Hepatic stellate cell (primary cell): ENCODE measurements around the gene INSL3.
"Not testable (repeated sequence)": the region's sequence is repeated elsewhere in the genome, so short reads cannot be mapped to it uniquely, and the experiment has no call there.

Source experiments
- DNase-seq: peaks from one replicate; pipeline ENCODE4 v3.0.0; 2011; ENCODE audit warnings: low spot score

INSL3 gene

GRCh38 chr19:17812099-17812498, 9.2 kb downstream of the INSL3 start:
- DNase-seq = no peak

DNA sequence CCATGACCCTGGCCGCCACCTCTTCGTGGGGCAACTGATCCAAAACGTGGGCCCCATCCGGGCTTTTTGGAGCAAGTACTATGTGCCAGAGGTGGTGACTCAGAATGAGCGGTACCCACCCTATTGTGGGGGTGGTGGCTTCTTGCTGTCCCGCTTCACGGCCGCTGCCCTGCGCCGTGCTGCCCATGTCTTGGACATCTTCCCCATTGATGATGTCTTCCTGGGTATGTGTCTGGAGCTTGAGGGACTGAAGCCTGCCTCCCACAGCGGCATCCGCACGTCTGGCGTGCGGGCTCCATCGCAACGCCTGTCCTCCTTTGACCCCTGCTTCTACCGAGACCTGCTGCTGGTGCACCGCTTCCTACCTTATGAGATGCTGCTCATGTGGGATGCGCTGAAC, 9.6 kb downstream of the INSL3 start:
- DNase-seq = no peak

GRCh38 chr19:17811103-17811502, 10.2 kb downstream of the INSL3 start:
- DNase-seq = no peak

DNA sequence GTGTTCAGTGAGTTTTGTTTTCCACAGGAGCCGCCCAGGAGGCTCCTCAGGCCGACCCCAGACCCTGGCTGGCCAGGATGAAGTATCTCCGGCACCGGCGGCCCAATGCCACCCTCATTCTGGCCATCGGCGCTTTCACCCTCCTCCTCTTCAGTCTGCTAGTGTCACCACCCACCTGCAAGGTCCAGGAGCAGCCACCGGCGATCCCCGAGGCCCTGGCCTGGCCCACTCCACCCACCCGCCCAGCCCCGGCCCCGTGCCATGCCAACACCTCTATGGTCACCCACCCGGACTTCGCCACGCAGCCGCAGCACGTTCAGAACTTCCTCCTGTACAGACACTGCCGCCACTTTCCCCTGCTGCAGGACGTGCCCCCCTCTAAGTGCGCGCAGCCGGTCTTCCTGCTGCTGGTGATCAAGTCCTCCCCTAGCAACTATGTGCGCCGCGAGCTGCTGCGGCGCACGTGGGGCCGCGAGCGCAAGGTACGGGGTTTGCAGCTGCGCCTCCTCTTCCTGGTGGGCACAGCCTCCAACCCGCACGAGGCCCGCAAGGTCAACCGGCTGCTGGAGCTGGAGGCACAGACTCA, 13.5 kb downstream of the INSL3 start:
- no peak for DNase-seq

DNA sequence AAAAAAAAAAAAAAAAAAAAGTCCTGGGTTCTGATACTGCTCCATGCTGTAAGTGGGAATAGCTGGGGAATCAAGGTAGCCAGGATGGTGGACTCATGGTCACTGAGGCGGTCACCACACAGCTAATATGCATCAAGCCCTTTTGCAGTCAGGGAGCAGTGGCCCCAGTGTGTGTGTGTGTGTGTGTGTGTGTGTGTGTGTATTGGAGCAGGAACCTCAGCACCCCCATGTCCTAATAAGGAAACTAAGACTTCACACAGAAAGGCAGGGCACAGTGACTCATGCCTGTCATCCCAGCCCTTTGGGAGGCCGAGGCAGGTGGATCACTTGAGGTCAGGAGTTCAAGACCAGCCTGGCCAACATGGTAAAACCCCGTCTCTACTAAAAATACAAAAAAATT, 14.4 kb downstream of the INSL3 start:
- no peak for DNase-seq

DNA sequence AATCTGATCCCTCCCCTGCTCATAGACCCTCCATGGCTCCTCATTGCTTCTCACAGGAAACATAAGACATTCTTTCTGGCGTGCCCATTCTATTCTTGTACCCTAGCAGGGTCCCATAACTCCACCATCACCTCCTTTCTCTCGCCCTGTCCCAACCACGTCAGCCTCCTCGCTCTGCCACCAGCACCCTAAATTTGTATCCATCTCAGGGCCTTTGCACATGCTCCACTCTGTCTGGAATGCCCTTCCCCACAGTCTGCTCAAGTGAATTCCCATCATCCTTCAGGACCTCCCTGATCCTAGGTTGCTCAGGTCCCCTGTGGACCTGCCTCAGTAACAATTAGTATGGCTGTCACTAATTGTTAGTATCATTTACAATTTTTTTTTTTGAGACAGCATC, 15.9 kb downstream of the INSL3 start:
- no peak for DNase-seq

- no peak for DNase-seq
These were observed 17.9 kb downstream of the INSL3 start for GRCh38 chr19:17803264-17803896.

- no peak for DNase-seq
These were observed 19.0 kb downstream of the INSL3 start for GRCh38 chr19:17802137-17802858.

DNA sequence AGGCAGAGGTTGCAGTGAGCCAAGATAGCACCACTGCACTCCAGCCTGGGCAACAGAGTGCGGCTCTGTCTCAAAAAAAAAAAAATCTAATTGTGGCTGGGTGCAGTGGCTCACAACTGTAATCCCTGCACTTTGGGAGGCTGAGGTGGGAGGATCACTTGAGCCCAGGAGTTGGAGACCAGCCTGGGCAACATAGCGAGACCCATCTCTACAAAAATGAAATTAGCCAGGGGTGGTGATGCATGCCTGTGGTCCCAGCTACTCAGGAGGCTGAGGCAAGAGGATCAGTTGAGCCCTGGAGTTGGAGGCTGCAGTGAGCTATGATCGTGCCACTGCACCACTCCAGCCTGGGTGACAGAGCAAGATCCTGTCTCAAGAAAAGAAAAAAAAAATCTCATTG, 22.7 kb downstream of the INSL3 start:
- DNase-seq = not testable (repeated sequence)

DNA sequence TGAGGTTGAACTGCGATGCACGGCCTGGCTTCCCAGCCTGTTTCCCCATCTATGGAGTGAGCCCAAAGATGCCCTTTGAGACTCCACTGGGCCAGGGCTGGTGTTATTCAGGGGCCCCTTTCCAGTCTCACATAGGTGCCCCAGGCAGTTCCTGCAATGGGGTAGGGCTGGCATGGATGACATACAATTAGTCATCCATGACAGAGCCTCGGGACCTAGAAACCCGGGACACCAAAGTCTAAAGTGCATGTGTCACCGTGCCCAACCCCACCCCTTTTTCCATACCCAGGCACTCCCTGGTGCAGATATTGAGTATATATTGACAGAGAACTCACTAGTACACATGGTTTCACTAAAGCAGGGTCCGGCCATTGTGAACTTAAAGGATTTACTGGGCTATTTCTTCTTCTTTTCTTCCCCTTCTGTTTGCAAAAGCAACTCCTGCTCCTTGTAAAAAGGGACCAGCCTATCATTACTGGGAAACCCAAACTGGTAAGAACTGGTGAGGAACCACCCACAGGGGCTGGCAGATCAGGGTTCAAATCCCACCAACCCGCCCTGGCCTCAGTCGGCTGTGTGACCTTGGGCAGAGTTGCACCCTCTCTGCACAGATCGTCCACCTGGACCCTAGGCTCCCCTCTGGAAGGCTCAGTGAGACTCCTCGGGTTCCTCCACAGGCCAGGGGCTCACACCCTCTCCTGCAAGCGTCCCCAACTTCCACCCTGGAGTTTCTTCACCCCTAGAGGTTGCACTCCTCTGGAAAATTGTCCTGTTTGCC, 23.7 kb downstream of the INSL3 start:
- no peak for DNase-seq

GRCh38 chr19:17796838-17797423, 24.4 kb downstream of the INSL3 start:
- no peak for DNase-seq

GRCh38 chr19:17796013-17796837, 25.1 kb downstream of the INSL3 start:
- DNase-seq = no peak

DNA sequence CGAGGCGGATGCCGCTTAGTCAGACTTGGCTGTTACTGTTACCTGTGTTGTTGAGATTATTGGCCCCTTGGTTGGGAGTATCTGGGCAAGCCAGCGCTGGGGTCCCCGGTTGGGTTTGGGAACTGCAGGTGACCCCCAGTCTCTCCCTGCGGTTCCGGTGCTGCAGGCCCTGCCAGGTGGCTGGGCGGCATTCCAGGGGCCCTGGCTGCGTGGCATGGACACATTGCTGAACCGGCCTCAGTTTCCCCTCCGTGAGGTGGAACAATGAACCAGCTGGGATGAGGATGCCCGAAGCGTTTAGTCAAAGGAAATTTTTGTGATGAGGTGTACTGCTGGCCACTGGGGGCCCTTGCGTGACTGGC, 25.8 kb downstream of the INSL3 start:
- no peak for DNase-seq

- no peak for DNase-seq
These were observed 26.4 kb downstream of the INSL3 start, which contains the start of gene B3GNT3 for GRCh38 chr19:17794731-17795494. TSS of gene B3GNT3 (plus strand) at chr19:17795138. CDS start at chr19:17807808, 12,670 bp downstream.

GRCh38 chr19:17794412-17794730, 26.9 kb downstream of the INSL3 start:
- DNase-seq = no peak

GRCh38 chr19:17790059-17790780, 31.1 kb downstream of the INSL3 start:
- DNase-seq = no peak

- DNase-seq = no peak
These were observed 32.7 kb downstream of the INSL3 start for GRCh38 chr19:17788632-17789031.

DNA sequence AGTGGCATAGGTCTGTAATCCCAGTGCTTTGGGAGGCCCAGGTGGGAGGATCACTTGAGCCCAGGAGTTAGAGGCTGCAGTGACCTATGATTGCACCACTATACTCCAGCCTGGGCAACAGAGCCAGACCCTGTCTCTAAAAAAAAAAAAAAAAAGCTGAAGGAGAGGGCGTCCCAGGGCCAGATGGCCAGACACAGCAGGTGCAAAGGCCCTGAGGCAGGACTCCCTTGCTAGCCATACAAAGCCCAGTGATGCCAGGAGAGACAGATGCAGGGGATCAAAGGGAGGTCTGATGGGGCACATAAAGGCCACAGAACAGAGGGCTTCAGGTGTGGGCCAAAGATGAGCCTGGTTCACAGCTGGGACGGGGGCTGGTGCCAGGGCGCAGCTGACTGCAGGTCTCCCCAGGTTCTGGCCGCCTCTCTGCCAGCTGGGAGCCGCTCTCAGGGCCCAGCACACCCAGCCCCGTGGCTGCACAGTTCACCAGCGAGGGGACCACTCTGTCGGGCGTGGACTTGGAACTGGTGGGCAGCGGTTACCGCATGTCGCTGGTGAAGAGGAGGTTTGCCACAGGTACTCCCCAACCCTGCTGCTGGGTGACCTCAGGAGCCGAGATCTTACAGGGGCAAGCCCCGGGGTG, 33.9 kb downstream of the INSL3 start:
- no peak for DNase-seq

- DNase-seq = peak; percentile 86
These were observed 36.9 kb downstream of the INSL3 start for GRCh38 chr19:17784201-17785008.
